ENCODE measurements around the gene AFAP1.

DNA sequence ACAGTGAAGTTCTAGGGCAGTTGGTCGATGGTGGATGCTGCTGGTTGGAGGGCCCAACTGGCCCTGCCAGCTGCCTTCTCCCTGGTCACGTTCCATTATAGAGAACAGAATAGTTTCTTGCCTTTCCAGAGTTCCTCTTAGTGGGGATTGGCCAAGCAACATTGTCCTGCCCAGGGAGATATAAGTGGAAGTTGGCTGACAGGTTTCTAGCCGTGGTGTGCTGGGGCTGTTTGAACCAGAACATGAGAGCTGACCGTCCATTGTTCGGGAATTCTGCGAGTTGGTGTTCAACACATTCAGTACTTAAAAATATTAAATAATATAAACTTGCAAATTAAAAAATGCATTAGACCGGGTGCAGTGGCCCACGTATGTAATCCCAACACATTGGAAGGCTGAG lies 3.5 kb upstream of the AFAP1 start:
- TF ChIP-seq, protein P1, sequence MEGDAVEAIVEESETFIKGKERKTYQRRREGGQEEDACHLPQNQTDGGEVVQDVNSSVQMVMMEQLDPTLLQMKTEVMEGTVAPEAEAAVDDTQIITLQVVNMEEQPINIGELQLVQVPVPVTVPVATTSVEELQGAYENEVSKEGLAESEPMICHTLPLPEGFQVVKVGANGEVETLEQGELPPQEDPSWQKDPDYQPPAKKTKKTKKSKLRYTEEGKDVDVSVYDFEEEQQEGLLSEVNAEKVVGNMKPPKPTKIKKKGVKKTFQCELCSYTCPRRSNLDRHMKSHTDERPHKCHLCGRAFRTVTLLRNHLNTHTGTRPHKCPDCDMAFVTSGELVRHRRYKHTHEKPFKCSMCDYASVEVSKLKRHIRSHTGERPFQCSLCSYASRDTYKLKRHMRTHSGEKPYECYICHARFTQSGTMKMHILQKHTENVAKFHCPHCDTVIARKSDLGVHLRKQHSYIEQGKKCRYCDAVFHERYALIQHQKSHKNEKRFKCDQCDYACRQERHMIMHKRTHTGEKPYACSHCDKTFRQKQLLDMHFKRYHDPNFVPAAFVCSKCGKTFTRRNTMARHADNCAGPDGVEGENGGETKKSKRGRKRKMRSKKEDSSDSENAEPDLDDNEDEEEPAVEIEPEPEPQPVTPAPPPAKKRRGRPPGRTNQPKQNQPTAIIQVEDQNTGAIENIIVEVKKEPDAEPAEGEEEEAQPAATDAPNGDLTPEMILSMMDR (IDR thresholded peaks at IDR 0.05): no peak
- no peak for TF ChIP-seq POLR2A (IDR thresholded peaks at IDR 0.05)

All from lower leg skin (tissue), 3 donors.